Measurements from ENCODE around the gene SLC39A2. TPM values are rescaled to one million over a fixed set of nuclear protein-coding genes. Genes with fewer than 3 reads are reported as not detected.
"Not testable (repeated sequence)": the region's sequence is repeated elsewhere in the genome, so short reads cannot be mapped to it uniquely, and the experiment has no call there.

Gene SLC39A2
- total and polyA plus RNA-seq, 11 donors: not detected

DNA sequence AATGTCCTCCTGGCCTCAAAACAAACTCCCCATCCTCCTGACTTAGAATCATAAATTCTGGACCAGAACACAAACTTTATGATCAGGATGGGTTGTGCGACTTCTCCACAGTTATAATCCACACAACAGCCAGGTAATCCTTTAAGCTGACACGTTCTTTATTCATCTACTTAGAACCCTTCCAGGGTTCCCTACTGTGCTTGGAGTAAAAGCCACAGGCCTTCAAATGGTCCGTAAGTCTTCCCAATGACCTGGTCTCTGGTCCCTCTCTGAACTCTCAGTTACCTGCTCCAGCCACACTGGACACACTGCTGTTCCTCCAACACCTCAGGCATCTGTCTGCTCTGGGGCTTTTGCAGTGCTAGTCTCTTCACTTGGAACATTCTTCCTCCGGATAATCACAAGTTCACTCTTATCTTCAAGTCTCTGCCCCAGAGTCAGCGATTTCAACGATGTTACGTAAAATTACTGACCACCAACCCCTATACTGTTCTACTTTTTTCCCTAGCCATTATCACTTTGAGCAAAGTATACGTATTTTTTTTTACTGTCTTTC lies 41.4 kb downstream of the SLC39A2 start:
- no peak for TF ChIP-seq POLR2A (IDR thresholded peaks at IDR 0.05)
- TF ChIP-seq, protein P1, sequence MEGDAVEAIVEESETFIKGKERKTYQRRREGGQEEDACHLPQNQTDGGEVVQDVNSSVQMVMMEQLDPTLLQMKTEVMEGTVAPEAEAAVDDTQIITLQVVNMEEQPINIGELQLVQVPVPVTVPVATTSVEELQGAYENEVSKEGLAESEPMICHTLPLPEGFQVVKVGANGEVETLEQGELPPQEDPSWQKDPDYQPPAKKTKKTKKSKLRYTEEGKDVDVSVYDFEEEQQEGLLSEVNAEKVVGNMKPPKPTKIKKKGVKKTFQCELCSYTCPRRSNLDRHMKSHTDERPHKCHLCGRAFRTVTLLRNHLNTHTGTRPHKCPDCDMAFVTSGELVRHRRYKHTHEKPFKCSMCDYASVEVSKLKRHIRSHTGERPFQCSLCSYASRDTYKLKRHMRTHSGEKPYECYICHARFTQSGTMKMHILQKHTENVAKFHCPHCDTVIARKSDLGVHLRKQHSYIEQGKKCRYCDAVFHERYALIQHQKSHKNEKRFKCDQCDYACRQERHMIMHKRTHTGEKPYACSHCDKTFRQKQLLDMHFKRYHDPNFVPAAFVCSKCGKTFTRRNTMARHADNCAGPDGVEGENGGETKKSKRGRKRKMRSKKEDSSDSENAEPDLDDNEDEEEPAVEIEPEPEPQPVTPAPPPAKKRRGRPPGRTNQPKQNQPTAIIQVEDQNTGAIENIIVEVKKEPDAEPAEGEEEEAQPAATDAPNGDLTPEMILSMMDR (IDR thresholded peaks at IDR 0.05): peak in 3 of 12 donors; percentile 1 to 10 (median 10)
- WGBS, 4 donors: 67 to 72% (median 71%) methylated on average over 8 of the region's 8 CpGs
- intact Hi-C loops (cut with DNase I): loop anchor here in 9 of 10 donors (1.0 to 10.0 kb wide), 8 partner anchors 26 to 358 kb away; partner anchors contain the start of gene RNASE4 (in 1 of the 9)

DNA sequence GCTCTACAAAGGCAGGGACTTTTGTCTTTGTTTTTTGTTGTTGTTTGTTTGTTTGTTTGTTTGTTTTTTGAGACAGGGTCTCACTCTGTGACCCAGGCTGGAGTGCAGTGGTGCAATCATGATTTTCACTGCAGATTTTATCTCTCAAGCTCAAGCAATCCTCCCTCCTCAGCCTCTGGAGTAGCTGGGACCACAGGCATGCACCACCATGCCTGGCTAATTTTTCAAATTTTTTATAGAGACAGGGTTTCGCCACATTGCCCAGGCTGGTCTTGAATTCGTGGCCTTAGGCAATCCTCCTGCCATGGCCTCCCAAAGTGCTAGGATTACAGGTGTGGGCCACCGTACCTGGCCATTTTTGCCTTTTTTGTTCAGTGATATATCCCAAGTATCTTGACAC lies 41.8 kb downstream of the SLC39A2 start:
- H3K27me3 ChIP-seq, H3K27ac ChIP-seq, ATAC-seq, H3K4me3 ChIP-seq, H3K36me3 ChIP-seq, H3K9me3 ChIP-seq, DNase-seq: not testable (repeated sequence)
- WGBS, 4 donors: 91 to 98% (median 93%) methylated on average over 3 of the region's 3 CpGs
- intact Hi-C loops (cut with DNase I): loop anchor here in 9 of 10 donors (1.0 to 10.0 kb wide), 8 partner anchors 26 to 359 kb away; partner anchors contain the start of gene RNASE4 (in 1 of the 9)
- H3K4me1 ChIP-seq: peaks cover 5 to 63% (median 36%) of the 10 kb centered on the region in 12 donors

More for the DNA sequence above, 41.4 kb downstream of the SLC39A2 start:
- Histone ChIP-seq H3K4me1 (peaks cover 5 to 63% (median 36%) of the 10 kb centered on the region in 12 donors), H3K9me3 (no peaks in the 10 kb centered on the region), H3K4me3 (no peak overlapping the region), H3K36me3 (no peaks in the 10 kb centered on the region), H3K27me3 (no peaks in the 10 kb centered on the region), H3K27ac (peak overlapping the region in 4 of 12 donors; percentile 30 to 79 (median 64))
- ATAC-seq (no peak), DNase-seq (no peak)

DNA sequence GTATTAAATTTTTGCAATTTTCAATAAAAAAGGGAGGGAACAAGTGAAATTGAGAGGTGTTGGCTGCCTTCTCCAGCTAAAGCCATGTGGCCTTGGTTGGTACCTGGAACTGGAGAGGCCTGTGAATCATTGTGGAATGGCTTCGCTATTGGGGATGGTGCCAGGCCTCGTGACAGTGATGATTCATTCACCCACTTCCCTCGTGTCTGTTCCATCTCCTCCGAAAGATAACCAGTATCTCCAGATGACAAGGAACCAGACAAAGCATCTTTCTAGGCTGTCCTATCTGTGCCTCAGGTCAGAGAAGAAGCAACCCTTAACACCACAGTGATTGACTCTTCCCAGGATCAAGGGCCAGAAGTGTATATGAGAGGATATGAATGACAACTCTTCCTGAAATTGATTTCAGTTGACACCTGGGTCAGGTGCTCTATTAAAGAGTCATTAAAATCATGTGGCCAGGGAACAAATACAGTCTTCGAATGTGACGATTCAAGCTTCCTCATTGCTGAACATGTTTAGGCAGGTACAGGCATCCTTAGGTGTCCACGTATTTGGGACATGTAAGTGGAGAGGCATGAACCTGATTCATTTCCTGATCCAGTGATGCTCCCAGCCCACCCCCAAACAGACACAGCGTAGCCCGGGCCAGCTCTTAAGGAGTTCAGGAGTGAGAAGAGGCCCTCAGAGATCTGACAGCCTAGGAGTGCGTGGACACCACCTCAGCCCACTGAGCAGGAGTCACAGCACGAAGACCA lies 42.8 kb downstream of the SLC39A2 start, which contains the start of gene RNASE7:
Gene RNASE7 (plus strand): TSS at position 687 of the 758 bp plus-strand sequence. CDS start 631 bp downstream, outside the sequence.
- ATAC-seq (no peak), DNase-seq (no peak)
- intact Hi-C loops (cut with DNase I): loop anchor here in 7 of 10 donors (2.0 to 10.0 kb wide), 7 partner anchors 27 to 360 kb away; partner anchors contain the start of gene RNASE4 (in 1 of the 7)
- Histone ChIP-seq H3K4me3 (no peak within 1 kb of the TSS), H3K27ac (peak within 1 kb of the TSS in 4 of 12 donors; percentile 15 to 59 (median 40)), H3K27me3 (no peaks in the 10 kb centered on the region), H3K9me3 (no peaks in the 10 kb centered on the region), H3K4me1 (peaks cover 5 to 63% (median 36%) of the 10 kb centered on the region in 12 donors), H3K36me3 (no peaks in the 10 kb centered on the region)
- 74 to 77% (median 77%) methylated on average over 11 of the region's 11 CpGs for WGBS, 4 donors
- TF ChIP-seq, protein P1 (IDR thresholded peaks at IDR 0.05): no peak
- no peak for TF ChIP-seq POLR2A (IDR thresholded peaks at IDR 0.05)

- DNase-seq (peak in 1 of 5 donors; percentile 42), ATAC-seq (peak in 1 of 4 donors; percentile 18)
- Histone ChIP-seq H3K27ac (peak overlapping the region in 2 of 12 donors; percentile 15 to 35), H3K36me3 (no peaks in the 10 kb centered on the region), H3K4me1 (peaks cover 5 to 60% (median 36%) of the 10 kb centered on the region in 12 donors), H3K27me3 (no peaks in the 10 kb centered on the region), H3K9me3 (no peaks in the 10 kb centered on the region), H3K4me3 (no peak overlapping the region)
- WGBS, 4 donors: 42 to 52% (median 45%) methylated on average over 8 of the region's 8 CpGs
- TF ChIP-seq, protein P1 (IDR thresholded peaks at IDR 0.05): no peak
- TF ChIP-seq POLR2A (IDR thresholded peaks at IDR 0.05): no peak
- intact Hi-C loops (cut with DNase I): loop anchor here in 5 of 10 donors (5.0 to 10.0 kb wide), 5 partner anchors 36 to 361 kb away; partner anchors contain the start of gene RNASE4 (in 1 of the 5)
These were observed 43.8 kb downstream of the SLC39A2 start for GRCh38 chr14:21042918-21043317.
